MM.1S (cell line): ENCODE results near the gene PAK2.

Source experiments
- CTCF ChIP-seq: fragments of 300-600 bp; sonication (generic); IDR thresholded peaks from 2 replicates; pipeline ENCODE4 v1.5.1; 2016; ENCODE audit warnings: antibody characterized with exemption, low read length, mixed read lengths
- EZH2phosphoT487 ChIP-seq: fragments of 300-600 bp; sonication (generic); IDR thresholded peaks from 2 replicates; pipeline ENCODE4 v1.6.1; 2018; ENCODE audit warnings: antibody characterized with exemption, low read length

- TF ChIP-seq CTCF (no peak), EZH2phosphoT487 (no peak)
These were observed 132.7 kb downstream of the PAK2 start for GRCh38 chr3:196872316-196872715.
